Stimulated activated CD4-positive, alpha-beta T cell treated with anti-CD3 and anti-CD28 coated beads, Interleukin-1b, Interleukin-23, amount 100 ng/mL, for 24 hours (primary cell): Measurements from ENCODE around the gene GALNT7.

ENCODE experiments used
- DNase-seq, 4 experiments: peaks; one replicate each; pipeline ENCODE4 v3.0.0-alpha.2; 2020; ENCODE audit warnings: low read depth in 4 of 4, low spot score in 1 of 4

GALNT7 gene

GRCh38 chr4:173259310-173259709, 90.7 kb downstream of the GALNT7 start:
- no peak for DNase-seq

GRCh38 chr4:173261052-173261451, 92.4 kb downstream of the GALNT7 start:
- DNase-seq = no peak

GRCh38 chr4:173262375-173262774, 93.8 kb downstream of the GALNT7 start:
- no peak for DNase-seq

- DNase-seq = no peak
Observed at GRCh38 chr4:173264245-173264644, 95.6 kb downstream of the GALNT7 start.

GRCh38 chr4:173264684-173265185, 96.1 kb downstream of the GALNT7 start:
- no peak for DNase-seq

- no peak for DNase-seq
Observed at GRCh38 chr4:173265751-173266150, 97.1 kb downstream of the GALNT7 start.

GRCh38 chr4:173267711-173268110, 99.1 kb downstream of the GALNT7 start:
- no peak for DNase-seq

- no peak for DNase-seq
Observed at GRCh38 chr4:173269280-173269679, 100.7 kb downstream of the GALNT7 start.

- DNase-seq = no peak
Observed at GRCh38 chr4:173270312-173271027, 101.9 kb downstream of the GALNT7 start.

- DNase-seq = no peak
Observed at GRCh38 chr4:173272314-173272713, 103.7 kb downstream of the GALNT7 start.

- DNase-seq = no peak
Observed at GRCh38 chr4:173272996-173273395, 104.4 kb downstream of the GALNT7 start.

GRCh38 chr4:173273941-173274340, 105.3 kb downstream of the GALNT7 start:
- no peak for DNase-seq

GRCh38 chr4:173274744-173275143, 106.1 kb downstream of the GALNT7 start:
- DNase-seq = no peak

- no peak for DNase-seq
Observed at GRCh38 chr4:173275150-173275549, 106.5 kb downstream of the GALNT7 start.

GRCh38 chr4:173277340-173277739, 108.7 kb downstream of the GALNT7 start:
- DNase-seq = no peak

GRCh38 chr4:173280998-173281397, 112.4 kb downstream of the GALNT7 start:
- DNase-seq = no peak

GRCh38 chr4:173281406-173282255, 113.0 kb downstream of the GALNT7 start:
- DNase-seq = no peak

- no peak for DNase-seq
Observed at GRCh38 chr4:173282256-173282562, 113.6 kb downstream of the GALNT7 start.

GRCh38 chr4:173282626-173283025, 114.0 kb downstream of the GALNT7 start:
- no peak for DNase-seq

- no peak for DNase-seq
Observed at GRCh38 chr4:173284463-173284862, 115.9 kb downstream of the GALNT7 start.

- DNase-seq = no peak
Observed at GRCh38 chr4:173287486-173287885, 118.9 kb downstream of the GALNT7 start.

GRCh38 chr4:173288296-173288695, 119.7 kb downstream of the GALNT7 start:
- DNase-seq = peak; percentile 60 to 77 (median 64)
